Measurements from ENCODE around the gene SARNP.
A peak's percentile ranks its signal among the peaks of the same experiment; 100 is the strongest.

GRCh38 chr12:55743406-55744339 lies 73.9 kb downstream of the SARNP start:
- TF ChIP-seq RFX5 (IDR thresholded peaks at IDR 0.05) (no peak), CHD4 (IDR thresholded peaks at IDR 0.05; ENCODE audit: borderline replicate concordance) (no peak), CHD2 (IDR thresholded peaks at IDR 0.05; ENCODE audit: low read length, partially characterized antibody) (no peak), CTCF (IDR thresholded peaks at IDR 0.05) (no peak), ZFP36 (IDR thresholded peaks at IDR 0.05; ENCODE audit: borderline replicate concordance, partially characterized antibody) (peak; percentile 98)
